ENCODE measurements around the gene ANGPTL8. TPM values are rescaled to one million over a fixed set of nuclear protein-coding genes. Genes with fewer than 3 reads are reported as not detected.

The ANGPTL8 gene
- polyA plus RNA-seq, 2 donors: 0.15 TPM; not detected in 1

DNA sequence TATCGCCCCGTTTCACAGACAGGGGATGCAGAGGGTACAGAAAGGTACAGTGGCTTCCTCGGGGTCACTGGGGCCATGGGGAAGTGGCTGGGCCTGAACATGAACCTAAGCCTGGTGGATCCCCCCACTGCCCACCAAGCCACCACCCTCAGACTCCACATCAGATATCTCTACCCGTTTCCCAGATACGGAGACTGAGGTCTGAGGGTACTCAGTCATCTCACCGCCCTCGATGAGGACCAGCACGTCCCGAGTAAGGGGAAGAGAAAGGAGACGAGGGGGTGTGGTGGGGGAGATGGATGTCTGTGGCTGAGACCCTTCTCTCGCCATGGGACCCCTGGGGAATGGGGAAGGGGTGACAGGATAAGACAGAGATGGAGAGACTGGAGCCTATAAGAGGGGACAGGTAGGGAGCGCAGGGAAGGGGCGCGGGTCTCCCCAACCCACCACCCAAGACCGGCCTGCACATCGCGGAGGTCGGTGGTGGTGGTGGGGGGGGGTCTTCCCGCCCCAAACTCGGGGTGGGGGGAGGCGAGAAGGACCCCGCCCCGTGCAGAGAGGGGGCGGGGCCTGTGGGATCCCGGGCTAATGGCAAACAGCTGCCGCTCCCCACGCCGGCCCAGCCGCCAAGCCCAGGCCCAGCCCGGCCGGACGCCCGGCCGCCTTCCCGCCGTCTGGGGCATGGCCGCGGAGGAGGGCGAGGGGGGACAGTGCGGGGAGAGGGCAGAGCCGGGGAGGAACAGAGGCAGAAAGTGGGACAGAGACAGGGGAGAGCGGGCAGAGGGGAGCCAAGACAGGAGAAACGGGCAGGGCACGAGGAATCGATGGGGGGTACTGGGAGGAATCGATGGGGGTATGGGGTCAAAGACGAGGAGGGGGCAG lies 42.8 kb upstream of the ANGPTL8 start:
- peak overlapping the region; percentile 85 to 92 for H3K27ac ChIP-seq (ENCODE audit: low read depth in 2 of 2, low read length in 1 of 2)
- WGBS, 2 donors: 14 to 15% methylated on average over 40 to 47 of the region's 47 CpGs
- H3K4me3 ChIP-seq (ENCODE audit: low read depth in 1 of 2, low read length in 2 of 2): peak overlapping the region; percentile 58
- H3K36me3 ChIP-seq (ENCODE audit: control insufficient read depth in 2 of 2, insufficient read depth in 2 of 2, low read length in 1 of 2): peaks cover 0 to 19% of the 10 kb centered on the region in 2 donors
- peaks cover 0 to 8% of the 10 kb centered on the region in 2 donors for H3K4me1 ChIP-seq (ENCODE audit: control insufficient read depth in 2 of 2, insufficient read depth in 2 of 2, low read length in 1 of 2)
- H3K27me3 ChIP-seq (ENCODE audit: control insufficient read depth in 1 of 2, insufficient read depth in 2 of 2, low read length in 2 of 2): no peaks in the 10 kb centered on the region
- H3K9me3 ChIP-seq (ENCODE audit: control insufficient read depth in 2 of 2, insufficient read depth in 1 of 2, low read depth in 1 of 2, low read length in 1 of 2): no peaks in the 10 kb centered on the region

DNA sequence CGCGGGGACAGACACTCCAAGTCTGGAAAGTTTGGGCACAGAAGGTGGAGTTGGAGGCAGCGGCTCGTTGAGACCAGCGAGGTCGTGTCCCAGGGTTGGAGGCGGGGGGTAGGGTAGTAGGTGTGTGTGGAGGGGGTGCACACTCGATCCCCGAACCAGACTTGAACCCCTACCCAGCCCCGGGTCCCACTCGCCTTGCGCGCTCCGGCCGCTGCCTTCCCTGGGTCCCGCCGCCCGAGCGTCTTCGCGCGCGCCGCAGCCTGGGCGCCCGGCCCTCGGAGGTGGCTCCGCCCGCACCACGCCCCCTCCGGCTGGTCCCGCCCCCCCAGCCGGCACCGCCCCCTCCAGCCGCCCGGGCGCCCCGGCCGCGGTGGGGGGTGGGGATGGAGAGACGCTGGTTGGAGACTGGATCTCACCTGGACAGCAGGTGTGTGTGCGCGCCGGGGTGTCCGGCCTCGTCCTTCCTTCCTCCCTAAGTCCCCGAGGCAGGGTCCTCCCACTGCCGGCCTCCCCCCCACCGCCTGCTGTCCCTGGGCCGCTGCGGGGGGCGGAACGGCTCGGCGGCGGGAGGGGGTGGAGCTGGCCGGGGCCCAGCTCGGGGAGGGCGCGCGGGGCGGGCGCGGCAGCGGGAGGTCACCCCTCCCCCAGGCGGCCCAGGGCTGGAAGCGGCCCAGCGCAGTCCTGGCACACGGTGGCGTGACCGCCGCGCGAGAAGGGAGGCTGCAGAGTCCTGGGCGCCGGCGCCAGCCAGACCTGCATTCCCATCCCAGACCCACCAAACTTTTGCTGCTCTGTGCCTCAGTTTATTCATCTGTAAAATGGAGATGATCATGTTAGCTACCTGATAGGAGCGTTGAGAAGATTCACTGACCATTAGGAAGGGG lies 41.9 kb upstream of the ANGPTL8 start, which contains the start of gene KANK2:
Gene KANK2, minus strand, starts transcription at position 255 of the 884 bp plus-strand sequence. CDS start 3,034 bp downstream, outside the sequence.
- H3K4me1 ChIP-seq (ENCODE audit: control insufficient read depth in 2 of 2, insufficient read depth in 2 of 2, low read length in 1 of 2): peaks cover 0 to 8% of the 10 kb centered on the region in 2 donors
- H3K4me3 ChIP-seq (ENCODE audit: low read depth in 1 of 2, low read length in 2 of 2): peak within 1 kb of the TSS; percentile 58
- H3K27me3 ChIP-seq (ENCODE audit: control insufficient read depth in 1 of 2, insufficient read depth in 2 of 2, low read length in 2 of 2): no peaks in the 10 kb centered on the region
- 1 to 2% methylated on average over 45 to 78 of the region's 78 CpGs for WGBS, 2 donors
- peak within 1 kb of the TSS; percentile 92 for H3K27ac ChIP-seq (ENCODE audit: low read depth in 2 of 2, low read length in 1 of 2)
- no peaks in the 10 kb centered on the region for H3K9me3 ChIP-seq (ENCODE audit: control insufficient read depth in 2 of 2, insufficient read depth in 1 of 2, low read depth in 1 of 2, low read length in 1 of 2)
- peaks cover 0 to 23% of the 10 kb centered on the region in 2 donors for H3K36me3 ChIP-seq (ENCODE audit: control insufficient read depth in 2 of 2, insufficient read depth in 2 of 2, low read length in 1 of 2)

DNA sequence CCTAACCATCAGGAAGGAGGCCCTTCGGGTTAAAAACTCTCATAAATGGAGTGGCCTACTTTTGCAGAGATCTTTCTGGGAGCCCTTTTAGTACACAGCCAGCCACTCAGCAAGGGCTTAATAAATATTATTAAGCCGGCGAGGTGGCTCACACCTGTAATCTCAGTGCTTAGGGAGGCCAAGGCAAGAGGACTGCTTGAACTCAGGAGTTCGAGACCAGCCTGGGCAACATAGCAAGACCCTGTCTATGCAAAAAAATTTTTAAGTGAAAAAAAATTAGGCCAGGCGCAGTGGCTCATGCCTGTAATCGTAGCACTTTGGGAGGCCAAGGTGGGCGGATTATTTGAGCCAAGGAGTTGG lies 41.3 kb upstream of the ANGPTL8 start:
- Histone ChIP-seq H3K4me1 (ENCODE audit: control insufficient read depth in 2 of 2, insufficient read depth in 2 of 2, low read length in 1 of 2) (peaks cover 0 to 6% of the 10 kb centered on the region in 2 donors), H3K36me3 (ENCODE audit: control insufficient read depth in 2 of 2, insufficient read depth in 2 of 2, low read length in 1 of 2) (peaks cover 0 to 18% of the 10 kb centered on the region in 2 donors), H3K9me3 (ENCODE audit: control insufficient read depth in 2 of 2, insufficient read depth in 1 of 2, low read depth in 1 of 2, low read length in 1 of 2) (no peaks in the 10 kb centered on the region), H3K27ac (ENCODE audit: low read depth in 2 of 2, low read length in 1 of 2) (peak overlapping the region; percentile 30 to 92), H3K4me3 (ENCODE audit: low read depth in 1 of 2, low read length in 2 of 2) (peak overlapping the region in 1 of 2 donors; percentile 58), H3K27me3 (ENCODE audit: control insufficient read depth in 1 of 2, insufficient read depth in 2 of 2, low read length in 2 of 2) (no peaks in the 10 kb centered on the region)
- 62 to 72% methylated on average over 7 of the region's 7 CpGs for WGBS, 2 donors

DNA sequence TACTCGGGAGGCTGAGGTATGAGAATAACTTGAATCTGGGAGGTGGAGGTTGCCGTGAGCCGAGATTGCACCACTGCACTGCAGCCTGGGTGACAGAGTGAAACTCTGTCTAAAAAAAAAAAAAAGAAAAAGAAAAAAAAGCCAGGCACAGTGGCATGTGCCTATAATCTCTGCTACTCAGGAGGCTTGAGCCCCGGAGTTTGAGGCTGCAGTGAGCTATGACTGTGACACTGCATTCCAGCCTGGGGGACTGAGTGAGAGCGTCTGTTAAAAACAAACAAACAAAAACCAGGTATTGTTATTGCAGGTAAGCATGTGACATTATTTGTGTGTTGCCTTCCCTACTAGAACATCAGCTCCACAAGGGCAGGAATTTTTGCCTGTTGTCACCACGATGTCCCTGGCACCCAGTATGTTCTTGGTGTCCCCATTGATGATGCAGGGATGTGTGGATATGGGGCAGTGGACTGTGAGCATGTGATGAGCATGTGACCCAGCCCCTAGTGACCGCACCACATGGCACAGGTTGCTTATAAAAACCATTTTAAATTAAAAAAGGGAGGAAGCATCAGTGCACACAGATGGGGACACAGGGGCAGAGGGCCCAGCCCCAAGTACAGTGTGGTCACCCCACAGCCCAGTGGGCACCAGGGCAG lies 40.5 kb upstream of the ANGPTL8 start:
- 67 to 78% methylated on average over 7 of the region's 7 CpGs for WGBS, 2 donors
- Histone ChIP-seq H3K27ac (ENCODE audit: low read depth in 2 of 2, low read length in 1 of 2) (peak overlapping the region; percentile 1 to 40), H3K4me3 (ENCODE audit: low read depth in 1 of 2, low read length in 2 of 2) (no peak overlapping the region), H3K27me3 (ENCODE audit: control insufficient read depth in 1 of 2, insufficient read depth in 2 of 2, low read length in 2 of 2) (no peaks in the 10 kb centered on the region), H3K4me1 (ENCODE audit: control insufficient read depth in 2 of 2, insufficient read depth in 2 of 2, low read length in 1 of 2) (peaks cover 0 to 1% of the 10 kb centered on the region in 2 donors), H3K9me3 (ENCODE audit: control insufficient read depth in 2 of 2, insufficient read depth in 1 of 2, low read depth in 1 of 2, low read length in 1 of 2) (no peaks in the 10 kb centered on the region), H3K36me3 (ENCODE audit: control insufficient read depth in 2 of 2, insufficient read depth in 2 of 2, low read length in 1 of 2) (peaks cover 0 to 11% of the 10 kb centered on the region in 2 donors)

DNA sequence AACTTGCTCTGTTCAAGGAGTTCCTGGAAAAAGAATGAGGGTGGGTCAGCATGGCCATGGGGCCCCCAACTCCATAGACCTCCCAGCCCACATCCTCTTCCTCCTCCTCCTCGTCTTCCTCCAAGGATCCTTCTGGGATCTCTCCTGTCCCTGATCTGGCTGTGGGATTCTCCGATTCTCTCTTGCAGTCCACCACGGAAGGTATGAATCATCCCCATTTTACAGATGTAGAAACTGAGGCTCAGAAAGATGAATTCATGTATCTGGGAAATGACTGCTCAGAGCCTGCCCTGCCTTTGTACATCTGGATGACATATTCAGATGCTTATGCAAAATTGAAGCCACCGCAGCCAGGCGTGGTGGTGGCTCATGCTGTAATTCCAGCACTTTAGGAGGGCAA lies 39.9 kb upstream of the ANGPTL8 start:
- H3K36me3 ChIP-seq (ENCODE audit: control insufficient read depth in 2 of 2, insufficient read depth in 2 of 2, low read length in 1 of 2): peaks cover 0 to 11% of the 10 kb centered on the region in 2 donors
- no peaks in the 10 kb centered on the region for H3K9me3 ChIP-seq (ENCODE audit: control insufficient read depth in 2 of 2, insufficient read depth in 1 of 2, low read depth in 1 of 2, low read length in 1 of 2)
- no peak overlapping the region for H3K4me3 ChIP-seq (ENCODE audit: low read depth in 1 of 2, low read length in 2 of 2)
- peak overlapping the region in 1 of 2 donors; percentile 1 for H3K27ac ChIP-seq (ENCODE audit: low read depth in 2 of 2, low read length in 1 of 2)
- H3K27me3 ChIP-seq (ENCODE audit: control insufficient read depth in 1 of 2, insufficient read depth in 2 of 2, low read length in 2 of 2): no peaks in the 10 kb centered on the region
- 73 to 92% methylated on average over 5 of the region's 5 CpGs for WGBS, 2 donors
- peaks cover 0 to 1% of the 10 kb centered on the region in 2 donors for H3K4me1 ChIP-seq (ENCODE audit: control insufficient read depth in 2 of 2, insufficient read depth in 2 of 2, low read length in 1 of 2)

DNA sequence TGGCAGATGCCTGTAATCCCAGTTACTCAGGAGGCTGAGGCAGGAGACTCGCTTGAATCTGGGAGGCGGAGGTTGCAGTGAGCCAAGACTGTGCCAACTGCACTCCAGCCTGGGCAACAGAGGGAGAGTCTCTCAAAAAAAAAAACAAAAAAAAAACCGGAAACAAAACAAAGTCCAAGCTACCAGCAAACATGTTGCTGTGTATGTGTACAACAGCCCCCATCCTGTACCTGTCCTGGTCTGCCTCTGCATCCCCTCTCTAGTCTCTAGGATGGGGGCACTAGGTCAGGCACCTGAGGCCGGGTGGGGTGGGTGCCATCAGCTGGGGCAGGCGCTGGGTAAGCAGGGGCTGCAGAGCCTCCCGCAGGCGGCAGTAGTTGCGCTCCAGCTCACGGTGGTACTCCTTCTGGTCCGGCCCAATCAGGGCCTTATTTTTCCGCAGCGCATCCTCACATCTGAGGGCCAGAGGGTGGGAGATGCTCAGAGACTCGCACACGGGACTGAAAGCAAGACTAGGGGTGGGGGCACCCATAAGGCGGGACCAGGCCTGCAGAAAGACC lies 39.3 kb upstream of the ANGPTL8 start:
- peaks cover 0 to 1% of the 10 kb centered on the region in 2 donors for H3K4me1 ChIP-seq (ENCODE audit: control insufficient read depth in 2 of 2, insufficient read depth in 2 of 2, low read length in 1 of 2)
- H3K27ac ChIP-seq (ENCODE audit: low read depth in 2 of 2, low read length in 1 of 2): no peak overlapping the region
- H3K9me3 ChIP-seq (ENCODE audit: control insufficient read depth in 2 of 2, insufficient read depth in 1 of 2, low read depth in 1 of 2, low read length in 1 of 2): no peaks in the 10 kb centered on the region
- H3K27me3 ChIP-seq (ENCODE audit: control insufficient read depth in 1 of 2, insufficient read depth in 2 of 2, low read length in 2 of 2): no peaks in the 10 kb centered on the region
- no peak overlapping the region for H3K4me3 ChIP-seq (ENCODE audit: low read depth in 1 of 2, low read length in 2 of 2)
- WGBS, 2 donors: 88 to 93% methylated on average over 15 of the region's 15 CpGs
- H3K36me3 ChIP-seq (ENCODE audit: control insufficient read depth in 2 of 2, insufficient read depth in 2 of 2, low read length in 1 of 2): peaks cover 0 to 11% of the 10 kb centered on the region in 2 donors

DNA sequence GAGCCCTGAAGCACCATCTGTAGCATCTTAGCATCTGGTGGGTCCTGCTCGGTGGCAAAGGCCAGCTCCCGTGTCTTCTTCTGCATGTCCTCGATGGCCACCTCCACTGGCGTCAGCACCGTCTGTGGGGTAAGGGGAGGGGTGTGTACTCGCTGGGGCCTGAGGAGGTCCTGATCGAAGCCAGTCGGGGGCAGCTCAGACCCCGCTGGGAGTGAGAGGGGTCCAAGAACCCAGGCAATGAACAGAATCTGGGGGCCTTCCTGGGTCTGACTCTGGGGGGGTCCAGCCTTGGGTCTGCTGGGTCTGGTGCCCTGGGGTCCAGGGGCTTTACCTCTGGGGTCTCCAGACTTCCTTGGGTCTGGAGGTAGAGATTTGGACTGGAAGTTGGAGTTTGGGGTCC lies 38.5 kb upstream of the ANGPTL8 start:
- Histone ChIP-seq H3K4me1 (ENCODE audit: control insufficient read depth in 2 of 2, insufficient read depth in 2 of 2, low read length in 1 of 2) (peaks cover 0 to 1% of the 10 kb centered on the region in 2 donors), H3K9me3 (ENCODE audit: control insufficient read depth in 2 of 2, insufficient read depth in 1 of 2, low read depth in 1 of 2, low read length in 1 of 2) (no peaks in the 10 kb centered on the region), H3K4me3 (ENCODE audit: low read depth in 1 of 2, low read length in 2 of 2) (no peak overlapping the region), H3K36me3 (ENCODE audit: control insufficient read depth in 2 of 2, insufficient read depth in 2 of 2, low read length in 1 of 2) (peaks cover 0 to 8% of the 10 kb centered on the region in 2 donors), H3K27ac (ENCODE audit: low read depth in 2 of 2, low read length in 1 of 2) (no peak overlapping the region), H3K27me3 (ENCODE audit: control insufficient read depth in 1 of 2, insufficient read depth in 2 of 2, low read length in 2 of 2) (no peaks in the 10 kb centered on the region)
- WGBS, 2 donors: 89% methylated on average over 9 of the region's 9 CpGs

DNA sequence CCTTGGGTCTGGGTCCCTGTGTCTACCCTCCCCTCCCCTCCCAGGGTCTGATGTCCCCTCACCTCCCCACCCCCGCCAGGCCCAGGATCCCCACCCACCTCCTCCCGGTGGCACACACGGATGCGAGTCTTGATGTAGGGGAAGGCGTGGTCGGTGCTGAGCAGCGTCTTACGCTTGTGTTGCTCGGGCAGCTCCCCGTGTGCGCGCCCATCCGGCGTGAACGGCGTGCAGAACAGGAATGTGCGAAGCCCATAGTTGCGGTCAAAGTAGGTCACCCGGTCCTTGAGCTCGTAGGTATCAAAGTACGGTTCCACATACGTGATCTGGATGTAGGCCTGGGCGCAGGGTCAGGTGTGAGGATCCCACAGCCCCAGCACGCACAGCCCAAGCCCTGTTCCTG lies 37.6 kb upstream of the ANGPTL8 start:
- Histone ChIP-seq H3K27ac (ENCODE audit: low read depth in 2 of 2, low read length in 1 of 2) (peak overlapping the region in 1 of 2 donors; percentile 85), H3K27me3 (ENCODE audit: control insufficient read depth in 1 of 2, insufficient read depth in 2 of 2, low read length in 2 of 2) (no peaks in the 10 kb centered on the region), H3K4me1 (ENCODE audit: control insufficient read depth in 2 of 2, insufficient read depth in 2 of 2, low read length in 1 of 2) (no peaks in the 10 kb centered on the region), H3K4me3 (ENCODE audit: low read depth in 1 of 2, low read length in 2 of 2) (no peak overlapping the region), H3K36me3 (ENCODE audit: control insufficient read depth in 2 of 2, insufficient read depth in 2 of 2, low read length in 1 of 2) (peaks cover 0 to 8% of the 10 kb centered on the region in 2 donors), H3K9me3 (ENCODE audit: control insufficient read depth in 2 of 2, insufficient read depth in 1 of 2, low read depth in 1 of 2, low read length in 1 of 2) (no peaks in the 10 kb centered on the region)
- 93 to 94% methylated on average over 24 of the region's 24 CpGs for WGBS, 2 donors
